Measurements from ENCODE around the gene IFI16. TPM values are rescaled to one million over a fixed set of nuclear protein-coding genes. Genes with fewer than 3 reads are reported as not detected.

The IFI16 gene
- total RNA-seq (2014; rRNA removed; shearing (Covaris generic)) (96.5 and 99.3 TPM in 2 replicates), total RNA-seq (2022) (271 and 318 TPM in 2 replicates), Bru-seq, nascent RNA (percentile 98 among the genes with signal in this experiment), BruChase-seq, experiment 1, labeled RNA remaining after a 6-hour chase (percentile 95 among the genes with signal in this experiment), BruChase-seq, experiment 2, labeled RNA remaining after a 2-hour chase (percentile 96 among the genes with signal in this experiment)
- long read RNA-seq, full-length matches to known transcripts, result 483 of 646 reads
- long read RNA-seq, partial matches to known transcripts, result 96 of 646 reads
- long read RNA-seq, other reads (novel, unspliced or antisense), result 67 of 646 reads

DNA sequence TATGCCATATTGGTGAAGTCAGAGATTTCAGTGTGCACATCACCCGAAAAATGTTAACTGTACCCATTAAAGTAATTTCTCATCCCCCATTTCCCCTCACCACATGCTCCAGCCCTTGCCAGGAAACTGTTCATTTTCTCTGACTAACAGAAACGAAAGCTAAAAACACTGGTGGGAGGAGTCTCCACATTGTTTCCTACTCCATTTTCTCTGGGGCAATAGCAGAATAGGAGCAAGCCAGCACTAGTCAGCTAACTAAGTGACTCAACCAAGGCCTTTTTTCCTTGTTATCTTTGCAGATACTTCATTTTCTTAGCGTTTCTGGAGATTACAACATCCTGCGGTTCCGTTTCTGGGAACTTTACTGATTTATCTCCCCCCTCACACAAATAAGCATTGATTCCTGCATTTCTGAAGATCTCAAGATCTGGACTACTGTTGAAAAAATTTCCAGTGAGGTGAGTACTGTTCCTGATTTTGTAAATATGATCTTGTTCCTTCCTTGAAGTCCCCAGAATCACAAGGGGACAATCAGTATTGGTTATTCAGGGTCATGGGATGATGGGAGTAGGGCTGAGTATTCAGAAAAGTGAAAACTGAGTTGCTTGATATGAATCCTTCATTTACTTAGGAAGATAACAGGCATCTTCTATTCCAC lies at the start of gene IFI16:
IFI16 (plus strand) TSS at position 204 of the 658 bp plus-strand sequence. CDS start 4,774 bp downstream, outside the sequence.
- H2AFZ ChIP-seq (ENCODE audit: low read length), result peak within 1 kb of the TSS; percentile 68; the same call in 1 of the 2 replicates
- peak; percentile 80 for DNase-seq (ENCODE audit: low spot score)

DNA sequence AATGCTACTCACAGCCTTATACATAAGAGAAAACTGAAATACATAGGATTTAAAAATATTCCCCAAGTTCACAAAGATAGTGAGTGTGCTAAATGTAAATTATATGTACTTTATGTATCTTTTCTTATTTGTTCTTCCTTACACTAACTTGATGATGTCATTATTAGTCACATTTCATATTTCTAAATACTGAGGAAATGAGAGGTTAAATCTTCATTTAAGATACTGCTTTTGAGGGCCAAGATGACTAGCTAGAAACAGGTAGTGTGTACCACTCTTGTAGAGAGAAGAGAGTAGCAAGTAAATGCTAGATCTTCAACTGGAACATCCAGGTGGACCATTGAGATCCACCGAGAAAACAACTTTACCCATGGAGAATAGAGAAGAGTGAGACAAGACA lies 48.5 kb upstream of the IFI16 start:
- H3K9me2 ChIP-seq (ENCODE audit: insufficient read depth, low read length), result no peaks in the 10 kb centered on the region
- no peak for DNase-seq (ENCODE audit: low spot score)
- POLR2A ChIA-PET, result interaction anchor here (0.6 kb wide), 1 partner anchor 29 kb away, joined by 3 read pairs; no protein-coding TSS in a partner anchor
- H3K4me3 ChIP-seq (ENCODE audit: low read depth, low read length, poor library complexity, severe bottlenecking), result no peak overlapping the region
- H2AFZ ChIP-seq (ENCODE audit: low read length), result no peak overlapping the region
- CTCF ChIA-PET (ENCODE audit: unreplicated experiment), result no interaction called here
- TF ChIP-seq EZH2phosphoT487 (IDR thresholded peaks at IDR 0.05; ENCODE audit: borderline replicate concordance, low read depth, low read length), result no peak
- TF ChIP-seq, protein P1, sequence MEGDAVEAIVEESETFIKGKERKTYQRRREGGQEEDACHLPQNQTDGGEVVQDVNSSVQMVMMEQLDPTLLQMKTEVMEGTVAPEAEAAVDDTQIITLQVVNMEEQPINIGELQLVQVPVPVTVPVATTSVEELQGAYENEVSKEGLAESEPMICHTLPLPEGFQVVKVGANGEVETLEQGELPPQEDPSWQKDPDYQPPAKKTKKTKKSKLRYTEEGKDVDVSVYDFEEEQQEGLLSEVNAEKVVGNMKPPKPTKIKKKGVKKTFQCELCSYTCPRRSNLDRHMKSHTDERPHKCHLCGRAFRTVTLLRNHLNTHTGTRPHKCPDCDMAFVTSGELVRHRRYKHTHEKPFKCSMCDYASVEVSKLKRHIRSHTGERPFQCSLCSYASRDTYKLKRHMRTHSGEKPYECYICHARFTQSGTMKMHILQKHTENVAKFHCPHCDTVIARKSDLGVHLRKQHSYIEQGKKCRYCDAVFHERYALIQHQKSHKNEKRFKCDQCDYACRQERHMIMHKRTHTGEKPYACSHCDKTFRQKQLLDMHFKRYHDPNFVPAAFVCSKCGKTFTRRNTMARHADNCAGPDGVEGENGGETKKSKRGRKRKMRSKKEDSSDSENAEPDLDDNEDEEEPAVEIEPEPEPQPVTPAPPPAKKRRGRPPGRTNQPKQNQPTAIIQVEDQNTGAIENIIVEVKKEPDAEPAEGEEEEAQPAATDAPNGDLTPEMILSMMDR (conservative IDR thresholded peaks at IDR 0.05; ENCODE audit: low read length), result no peak
- no peak overlapping the region for H3K4me2 ChIP-seq (ENCODE audit: low read length)
- no peaks in the 10 kb centered on the region for H4K20me1 ChIP-seq (ENCODE audit: insufficient read depth, low read length)
- no TSS peak for BruUV-seq (replicated peaks)
- H3K9me3 ChIP-seq (ENCODE audit: low read length), result no peaks in the 10 kb centered on the region
- no peak overlapping the region for H3K27ac ChIP-seq (ENCODE audit: low read depth, low read length, poor library complexity, severe bottlenecking)
- H3K4me1 ChIP-seq (ENCODE audit: insufficient read depth, low read length, poor library complexity, severe bottlenecking), result no peaks in the 10 kb centered on the region
- peaks cover 3% of the 10 kb centered on the region; the same call in 1 of the 2 replicates for H3K36me3 ChIP-seq (ENCODE audit: insufficient read depth, low read length)
- H3K79me2 ChIP-seq (ENCODE audit: insufficient read depth, low read depth, low read length), result no peaks in the 10 kb centered on the region
- intact Hi-C loops (cut with micrococcal nuclease; ENCODE audit: unreplicated experiment), result loop anchor here (10.0 kb wide), 1 partner anchor 396 kb away; no protein-coding TSS in a partner anchor

More for the DNA sequence above, at the start of gene IFI16:
- POLR2A ChIA-PET, result interaction anchor here (0.6 to 6.7 kb wide), 8 partner anchors 10 to 503 kb away, joined by 3 to 93 read pairs (median 3); partner anchors contain the start of gene AIM2
- Histone ChIP-seq H4K20me1 (ENCODE audit: insufficient read depth, low read length) (no peaks in the 10 kb centered on the region), H3K27ac (ENCODE audit: low read depth, low read length, poor library complexity, severe bottlenecking) (peak within 1 kb of the TSS; percentile 89), H3K79me2 (ENCODE audit: insufficient read depth, low read depth, low read length) (peaks cover 60% of the 10 kb centered on the region), H3K9me3 (ENCODE audit: low read length) (no peaks in the 10 kb centered on the region), H3K36me3 (ENCODE audit: insufficient read depth, low read length) (peaks cover 45% of the 10 kb centered on the region), H3K4me2 (ENCODE audit: low read length) (peak within 1 kb of the TSS; percentile 77), H3K4me1 (ENCODE audit: insufficient read depth, low read length, poor library complexity, severe bottlenecking) (peaks cover 67% of the 10 kb centered on the region), H3K9me2 (ENCODE audit: insufficient read depth, low read length) (no peaks in the 10 kb centered on the region), H3K4me3 (ENCODE audit: low read depth, low read length, poor library complexity, severe bottlenecking) (peak within 1 kb of the TSS; percentile 88)
- no peak for TF ChIP-seq EZH2phosphoT487 (IDR thresholded peaks at IDR 0.05; ENCODE audit: borderline replicate concordance, low read depth, low read length)
- TF ChIP-seq, protein P1 (conservative IDR thresholded peaks at IDR 0.05; ENCODE audit: low read length), result no peak
- CTCF ChIA-PET (ENCODE audit: unreplicated experiment), result interaction anchor here (1.7 kb wide), 1 partner anchor 67 kb away, joined by 5 read pairs; the partner anchor contains the start of gene AIM2
- BruUV-seq (replicated peaks), result TSS peak; percentile 77
- intact Hi-C loops (cut with micrococcal nuclease; ENCODE audit: unreplicated experiment), result loop anchor here (5.0 to 10.0 kb wide), 4 partner anchors 78 to 833 kb away; partner anchors contain the start of genes CD1C and PYHIN1

All from OCI-LY7 (cell line).